ENCODE measurements around the gene MFSD6. TPM values are rescaled to one million over a fixed set of nuclear protein-coding genes. Genes with fewer than 3 reads are reported as not detected.

Gene MFSD6
- total and polyA plus RNA-seq, 2 of the 8 experiments (the other 6 are each of a cell fraction or from before 2014, with no cell fraction given), result 1.8 to 5.1 TPM

- TF ChIP-seq CHD7 (IDR thresholded peaks at IDR 0.05; ENCODE audit: insufficient replicate concordance, low read length), result no peak
- no peak for TF ChIP-seq POU5F1 (IDR thresholded peaks at IDR 0.05; ENCODE audit: low read depth, low read length)
- TF ChIP-seq EZH2 (IDR thresholded peaks at IDR 0.05; ENCODE audit: low read depth, low read length, severe bottlenecking), result no peak
- no peak for TF ChIP-seq NANOG (IDR thresholded peaks at IDR 0.05; ENCODE audit: insufficient read depth, low read depth, low read length, poor library complexity, severe bottlenecking)
- TF ChIP-seq PHF8 (conservative IDR thresholded peaks at IDR 0.05; ENCODE audit: low read depth, low read length), result no peak
- TF ChIP-seq HDAC2 (IDR thresholded peaks at IDR 0.05; ENCODE audit: borderline replicate concordance in 1 of 2, low read depth in 2 of 2, low read length in 2 of 2), result no peak
- TF ChIP-seq CBX5 (IDR thresholded peaks at IDR 0.05; ENCODE audit: low read depth, low read length), result no peak
Measured at GRCh38 chr2:190506666-190507065, 98.5 kb downstream of the MFSD6 start (continued).
